GM21717 (cell line): ENCODE results near the gene CATSPERB.

ENCODE experiments used
- ATAC-seq: cut with Tn5 transposase; IDR thresholded peaks from one replicate; pipeline ENCODE4 v1.9.1; 2021; ENCODE audit warnings: mild to moderate bottlenecking, moderate library complexity; ENCODE audit not compliant: unreplicated experiment

The CATSPERB gene, protein sequence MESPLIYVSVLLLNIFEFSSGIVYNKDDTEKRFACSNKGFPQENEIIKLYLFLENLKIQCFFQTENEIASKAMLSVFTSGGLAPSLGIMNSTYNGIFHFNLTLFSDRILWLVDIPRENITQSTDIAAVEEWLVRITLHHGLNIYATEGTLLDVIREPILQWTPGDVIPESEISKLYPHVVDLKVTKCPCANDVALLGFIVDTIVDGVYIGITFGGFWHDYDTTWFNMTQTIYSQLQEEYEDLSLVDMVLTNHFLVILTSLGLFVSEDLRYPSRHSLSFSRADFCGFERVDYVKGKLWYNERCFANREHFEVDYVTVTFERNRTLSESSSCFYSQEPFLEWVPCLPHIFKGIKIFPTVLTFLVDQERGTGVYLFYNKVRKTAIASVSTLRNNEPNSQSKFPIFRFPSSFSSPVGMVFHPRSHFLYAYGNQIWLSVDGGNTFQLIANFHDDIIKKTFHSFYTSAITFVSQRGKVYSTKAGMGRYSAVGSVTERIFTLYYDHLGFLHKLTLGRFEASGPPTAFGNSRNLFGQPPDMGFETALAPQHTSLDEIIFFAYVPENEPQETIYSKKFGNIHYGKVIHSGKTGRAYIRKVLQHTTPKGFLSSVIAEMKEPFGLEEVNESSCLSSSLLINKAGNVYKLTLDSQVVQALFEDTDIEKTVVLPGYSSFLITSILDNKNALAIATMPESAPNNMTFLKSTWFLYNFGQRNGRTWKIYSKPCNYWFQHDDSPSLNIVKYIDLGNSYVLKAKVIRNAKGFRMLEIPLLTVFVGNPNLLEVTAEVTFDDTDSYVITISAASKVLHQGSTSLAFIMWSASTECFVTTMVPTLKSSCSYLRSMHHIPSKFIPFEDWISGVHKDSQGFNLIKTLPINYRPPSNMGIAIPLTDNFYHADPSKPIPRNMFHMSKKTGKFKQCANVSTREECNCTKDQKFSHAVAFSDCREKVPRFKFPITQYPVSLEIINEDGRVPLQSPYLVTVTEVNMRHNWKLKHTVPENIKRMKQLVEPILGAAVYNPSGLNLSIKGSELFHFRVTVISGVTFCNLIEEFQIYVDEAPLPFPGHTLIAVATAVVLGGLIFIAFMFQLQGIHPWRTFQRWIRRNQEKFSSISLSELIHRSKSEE

GRCh38 chr14:91731986-91732385 is at the start of gene CATSPERB:
Gene CATSPERB (minus strand): TSS chr14:91732086. CDS start chr14:91729479, 2,607 bp downstream.
- no peak for ATAC-seq

DNA sequence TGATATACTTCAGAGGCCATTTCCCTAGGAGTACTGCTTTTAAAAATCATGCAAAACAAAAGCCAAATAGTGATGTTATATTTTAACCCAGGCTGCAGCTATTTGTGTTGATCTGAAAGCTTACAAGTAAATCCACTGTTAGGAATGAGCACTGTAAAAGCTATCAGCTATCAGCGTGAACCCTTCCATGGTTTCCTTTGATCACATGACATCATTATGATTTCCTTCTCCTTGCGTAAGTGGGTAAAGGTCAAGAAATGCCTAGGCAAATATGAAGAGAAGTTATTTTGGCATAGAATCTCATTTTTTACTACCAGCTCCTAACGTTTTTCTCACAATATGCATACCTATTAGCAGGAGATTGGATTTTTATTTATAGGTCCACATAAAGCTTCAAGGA is 48.6 kb upstream of the CATSPERB start:
- ATAC-seq: no peak

- ATAC-seq: no peak
These were observed 46.3 kb upstream of the CATSPERB start for GRCh38 chr14:91778217-91778616.

DNA sequence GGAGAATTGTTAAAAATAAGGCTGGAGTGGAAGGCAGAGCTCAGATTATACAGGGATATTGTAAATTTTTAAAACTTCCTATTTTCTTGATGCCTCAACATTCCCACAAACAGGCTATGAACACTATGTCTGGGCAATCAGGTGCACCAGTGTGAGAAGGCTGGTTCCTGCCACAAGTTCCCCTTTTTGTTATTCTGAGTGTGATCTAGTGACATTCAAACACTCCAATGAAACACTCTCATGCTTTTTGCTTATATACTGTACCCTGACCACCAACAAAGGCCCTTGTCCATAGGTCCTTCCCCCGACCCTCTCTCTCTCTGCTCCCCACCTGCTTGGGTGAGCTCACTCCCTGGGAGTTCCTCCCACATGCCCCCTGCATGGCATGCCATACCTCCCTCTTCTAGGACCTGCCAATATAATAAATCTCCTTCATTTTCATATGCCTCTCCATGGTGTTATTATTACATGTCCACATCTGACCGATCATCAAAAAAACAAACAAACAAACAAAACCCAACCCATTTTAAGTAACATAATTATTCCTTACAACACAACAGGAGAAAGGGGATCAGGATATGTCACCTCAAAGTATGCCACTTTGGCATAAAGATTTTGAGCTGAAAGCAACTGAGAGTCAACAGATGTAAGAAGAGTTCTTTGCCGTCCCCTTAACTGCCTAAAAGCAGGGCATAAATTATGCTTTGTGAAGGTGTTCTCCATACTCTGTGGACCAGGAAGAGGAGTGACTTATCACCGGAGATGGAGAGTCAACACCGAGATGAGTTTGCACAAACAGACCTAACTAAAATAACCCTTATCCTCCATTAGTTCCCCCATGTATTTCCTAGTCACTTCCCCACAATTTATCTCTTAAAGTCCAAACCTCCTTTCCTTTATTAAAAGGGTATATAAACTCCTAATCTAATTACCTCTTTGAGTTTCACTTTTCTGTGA is 42.5 kb upstream of the CATSPERB start:
- no peak for ATAC-seq

DNA sequence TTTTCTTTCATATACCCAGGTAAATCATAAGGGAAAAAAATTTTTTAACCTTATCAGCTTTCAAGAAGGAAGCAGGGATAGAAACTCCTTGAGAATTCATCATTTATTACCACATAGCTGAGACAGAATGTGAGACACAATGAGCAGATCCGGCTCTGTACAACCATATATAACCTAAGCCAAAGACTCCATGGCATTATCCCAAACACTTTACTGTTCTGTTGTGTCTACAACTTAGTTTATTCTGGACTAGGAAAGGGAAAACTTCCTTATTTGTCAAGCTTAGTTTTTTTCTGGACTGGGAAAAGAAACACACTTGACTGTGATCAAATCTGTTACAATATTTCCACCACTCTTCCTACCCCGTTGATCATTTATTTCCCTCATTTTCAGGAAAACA is 38.3 kb upstream of the CATSPERB start:
- no peak for ATAC-seq

DNA sequence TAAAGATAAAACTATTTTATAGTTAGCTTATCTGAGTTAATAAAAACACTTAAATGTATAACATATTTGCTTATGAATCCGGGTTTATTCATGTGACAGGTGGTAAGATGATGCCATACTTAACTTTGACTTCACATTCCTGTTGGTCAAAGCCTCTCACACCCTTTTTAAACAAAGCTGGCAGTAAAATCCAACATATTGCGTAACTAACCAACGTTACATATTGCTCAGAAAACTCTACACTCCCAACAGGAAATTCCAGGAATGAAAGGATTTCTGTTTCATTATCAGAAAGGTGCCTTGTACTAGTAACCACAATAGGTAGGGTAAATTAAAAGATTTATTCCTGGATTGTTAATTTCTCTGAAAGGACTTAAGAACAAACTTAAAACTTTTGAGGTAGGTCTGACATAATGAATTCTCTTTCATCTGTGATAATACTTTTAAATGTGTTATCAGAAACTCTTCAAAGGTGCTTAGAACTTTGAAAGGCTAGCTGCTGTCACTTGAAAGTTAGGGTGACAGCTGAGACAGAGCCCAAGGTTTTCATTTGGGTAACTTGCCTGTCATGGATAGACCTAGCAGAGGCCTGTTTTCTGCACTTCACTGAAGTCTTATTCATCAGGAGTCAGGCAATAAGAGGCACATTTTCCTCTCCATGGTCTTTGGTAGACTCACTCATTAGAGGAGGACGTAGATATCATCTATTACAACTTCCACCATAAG is 23.8 kb upstream of the CATSPERB start:
- no peak for ATAC-seq

GRCh38 chr14:91754819-91755218 is 22.9 kb upstream of the CATSPERB start:
- no peak for ATAC-seq

GRCh38 chr14:91754185-91754584 is 22.3 kb upstream of the CATSPERB start:
- ATAC-seq: no peak

DNA sequence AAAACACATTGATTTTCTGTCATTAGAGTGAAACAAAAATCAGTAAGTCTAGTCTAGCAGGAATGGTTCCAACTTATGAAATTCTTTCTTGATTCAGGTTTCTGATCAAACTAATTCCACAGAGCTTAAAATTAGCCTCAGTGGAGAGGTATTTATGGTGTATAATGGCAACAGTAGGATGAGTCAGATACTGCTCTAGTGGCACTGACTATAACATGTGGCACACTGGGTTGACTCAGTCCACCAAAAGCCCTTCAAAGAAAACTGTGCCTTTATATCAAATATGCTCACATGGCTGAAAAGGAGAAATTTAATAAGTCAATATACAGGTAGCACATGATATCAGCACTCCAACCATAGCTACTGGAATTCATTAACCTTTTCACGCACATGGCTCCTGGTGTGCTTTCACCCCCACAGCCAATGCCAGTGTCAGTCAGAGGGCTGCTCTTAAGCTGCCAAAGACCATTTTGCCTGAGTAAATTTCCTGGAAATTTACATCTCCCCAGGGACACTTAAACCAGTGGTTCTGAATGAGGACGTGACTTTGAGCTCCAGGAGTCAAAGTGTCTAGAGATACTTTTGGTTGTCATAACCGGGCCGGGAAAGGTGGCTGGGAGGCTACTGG is 21.7 kb upstream of the CATSPERB start:
- no peak for ATAC-seq

GRCh38 chr14:91752961-91753360 is 21.1 kb upstream of the CATSPERB start:
- no peak for ATAC-seq

DNA sequence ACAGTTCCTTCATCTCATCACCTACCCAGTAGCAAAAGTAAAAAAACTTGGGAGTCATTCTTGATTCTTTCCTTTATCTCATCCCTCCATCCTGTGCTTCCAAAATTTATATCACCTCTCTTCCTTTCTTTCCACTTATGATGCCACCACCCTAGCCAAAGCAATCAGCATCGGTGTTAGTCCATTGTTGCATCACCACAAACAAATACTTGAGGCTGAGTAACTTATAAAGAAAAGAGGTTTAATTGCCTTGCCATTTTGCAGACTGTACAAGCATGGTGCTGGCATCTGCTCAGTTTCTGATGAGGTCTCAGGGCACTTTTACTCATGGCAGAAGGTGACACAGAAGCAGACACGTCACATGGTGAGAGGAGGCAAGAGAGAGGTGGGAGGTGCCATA is 19.8 kb upstream of the CATSPERB start:
- no peak for ATAC-seq

GRCh38 chr14:91750634-91751198 is 18.8 kb upstream of the CATSPERB start:
- ATAC-seq: no peak

GRCh38 chr14:91749868-91750267 is 18.0 kb upstream of the CATSPERB start:
- no peak for ATAC-seq

DNA sequence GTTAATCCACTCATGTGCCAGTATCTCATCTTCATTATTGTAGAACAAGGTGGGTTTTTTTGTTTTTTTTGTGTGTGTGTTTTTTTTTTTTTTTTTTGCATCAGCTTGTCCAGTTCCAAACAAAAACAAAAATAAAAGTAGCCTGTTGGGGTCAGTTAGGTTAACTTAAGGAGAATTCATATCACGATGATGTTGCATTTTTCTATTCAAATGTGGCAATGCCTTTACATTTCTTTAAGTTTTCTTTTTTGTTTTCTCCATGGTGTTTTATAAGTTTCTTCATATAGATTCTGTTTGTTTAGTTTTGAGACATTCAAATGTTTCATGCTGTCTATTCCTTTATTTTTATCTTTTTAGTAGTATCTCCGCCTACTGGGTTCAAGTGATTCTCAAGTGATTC is 16.2 kb upstream of the CATSPERB start:
- ATAC-seq: no peak

- ATAC-seq: no peak
These were observed 13.5 kb upstream of the CATSPERB start for GRCh38 chr14:91745344-91745743.

- ATAC-seq: no peak
These were observed 12.2 kb upstream of the CATSPERB start for GRCh38 chr14:91744068-91744480.

DNA sequence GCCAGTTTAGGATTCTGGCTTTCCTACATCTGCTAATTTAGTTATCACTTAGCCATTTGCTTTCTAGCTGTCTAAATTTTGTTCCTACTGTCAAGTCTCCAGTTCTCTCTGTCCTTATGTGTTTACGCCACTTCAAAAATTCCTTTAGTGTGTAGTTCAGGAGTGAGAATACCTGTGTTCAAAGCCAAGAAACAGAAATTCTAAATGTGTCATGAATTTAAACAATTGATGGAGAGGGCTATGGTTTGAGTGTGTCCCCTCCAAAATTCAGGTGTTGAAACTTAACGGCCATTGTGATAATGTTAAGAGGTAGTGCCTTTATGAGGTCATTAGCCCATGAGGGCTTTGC is 11.4 kb upstream of the CATSPERB start:
- no peak for ATAC-seq

GRCh38 chr14:91742621-91743304 is 10.9 kb upstream of the CATSPERB start:
- ATAC-seq: no peak
